Measurements from ENCODE around the gene HOMEZ. TPM values are rescaled to one million over a fixed set of nuclear protein-coding genes. Genes with fewer than 3 reads are reported as not detected.
"Not testable (repeated sequence)": the region's sequence is repeated elsewhere in the genome, so short reads cannot be mapped to it uniquely, and the experiment has no call there.

The HOMEZ gene
- total and polyA plus RNA-seq, 2 experiments from 2014 or later: 8.2 to 11.2 TPM

- H4K20me1 ChIP-seq (ENCODE audit: insufficient read depth, poor library complexity, severe bottlenecking): no peaks in the 10 kb centered on the region
- 74% methylated on average over 4 of the region's 4 CpGs for WGBS (ENCODE audit: low lambda C conversion rate, missing lambda C conversion rate)
- H3K79me2 ChIP-seq: no peaks in the 10 kb centered on the region
- H3K9me3 ChIP-seq (ENCODE audit: low read depth): no peaks in the 10 kb centered on the region
- no peaks in the 10 kb centered on the region for H3K9me2 ChIP-seq (replicated peaks; ENCODE audit: insufficient read depth)
- H3K36me3 ChIP-seq (replicated peaks; ENCODE audit: insufficient read depth, low read depth): no peaks in the 10 kb centered on the region
- no peaks in the 10 kb centered on the region for H3K27me3 ChIP-seq
- TF ChIP-seq CTCF (IDR thresholded peaks at IDR 0.05; ENCODE audit: poor library complexity) (no peak), EZH2phosphoT487 (IDR thresholded peaks at IDR 0.05; ENCODE audit: low read depth, severe bottlenecking, unreplicated experiment) (no peak), EZH2 (IDR thresholded peaks at IDR 0.05; ENCODE audit: borderline replicate concordance) (no peak)
- no peak for DNase-seq (ENCODE audit: low spot score)
- no peak overlapping the region for H3K4me3 ChIP-seq
- no peak overlapping the region for H2AFZ ChIP-seq
- no peaks in the 10 kb centered on the region for H3K4me1 ChIP-seq (ENCODE audit: insufficient read depth)
- H3K27ac ChIP-seq: no peak overlapping the region
- H3K4me2 ChIP-seq: no peak overlapping the region
Measured at GRCh38 chr14:23227566-23227965, 58.4 kb downstream of the HOMEZ start.

DNA sequence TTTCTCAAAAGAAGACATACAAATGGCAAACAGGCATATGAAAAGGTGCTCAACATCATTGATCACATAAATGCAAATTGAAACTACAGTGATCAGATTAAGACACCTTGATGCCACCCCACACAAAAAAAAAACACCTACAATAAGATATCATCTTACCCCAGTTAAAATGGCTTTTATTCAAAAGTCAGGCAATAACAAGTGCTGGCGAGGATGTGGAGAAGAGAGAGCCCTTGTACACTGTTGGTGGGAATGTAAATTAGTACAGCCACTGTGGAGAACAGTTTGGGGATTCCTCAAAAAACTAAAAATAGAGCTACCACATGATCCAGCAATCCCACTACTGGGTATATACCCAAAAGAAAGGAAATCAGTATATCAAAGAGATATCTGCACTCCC lies 61.0 kb downstream of the HOMEZ start:
- H3K36me3 ChIP-seq (replicated peaks; ENCODE audit: insufficient read depth, low read depth); H4K20me1 ChIP-seq (ENCODE audit: insufficient read depth, poor library complexity, severe bottlenecking); H3K79me2 ChIP-seq; H3K27ac ChIP-seq; DNase-seq (ENCODE audit: low spot score); H3K4me3 ChIP-seq; H3K4me1 ChIP-seq (ENCODE audit: insufficient read depth); H3K9me2 ChIP-seq (replicated peaks; ENCODE audit: insufficient read depth); H2AFZ ChIP-seq; H3K27me3 ChIP-seq; H3K9me3 ChIP-seq (ENCODE audit: low read depth); H3K4me2 ChIP-seq: not testable (repeated sequence)
- WGBS (ENCODE audit: low lambda C conversion rate, missing lambda C conversion rate): 96% methylated on average over 1 of the region's 1 CpG

Small RNA genes within 50 kb of the gene (small RNA-seq; reads per million reads assigned to genes)
- gene AL049829.1 (not detected), gene RNU6-1046P (not detected)

Other genes with a start within 250 kb of the HOMEZ start
- not detected in 2 replicates for gene PSMB11, start 243.9 kb downstream of the HOMEZ start, total RNA-seq
- gene PSMB11, start 243.9 kb downstream of the HOMEZ start, polyA plus RNA-seq: not detected in 2 replicates
- 6.7 and 6.9 TPM in 2 replicates for gene CDH24, start 228.6 kb downstream of the HOMEZ start, total RNA-seq
- gene CDH24, start 228.6 kb downstream of the HOMEZ start, polyA plus RNA-seq: 18.0 and 19.8 TPM in 2 replicates
- 97.5 and 108 TPM in 2 replicates for gene ACIN1, start 191.0 kb downstream of the HOMEZ start, total RNA-seq
- 44.3 and 49.2 TPM in 2 replicates for gene ACIN1, start 191.0 kb downstream of the HOMEZ start, polyA plus RNA-seq
- gene C14orf119, start 190.6 kb downstream of the HOMEZ start, total RNA-seq: 47.7 and 64.9 TPM in 2 replicates
- gene C14orf119, start 190.6 kb downstream of the HOMEZ start, polyA plus RNA-seq: 118 and 146 TPM in 2 replicates
- not detected in 2 replicates for gene CIROP, start 181.1 kb downstream of the HOMEZ start, total RNA-seq
- gene CIROP, start 181.1 kb downstream of the HOMEZ start, polyA plus RNA-seq: not detected in 2 replicates
- not detected in 2 replicates for gene CEBPE, start 166.9 kb downstream of the HOMEZ start, total RNA-seq
- not detected in 2 replicates for gene CEBPE, start 166.9 kb downstream of the HOMEZ start, polyA plus RNA-seq
- 39.5 and 54.6 TPM in 2 replicates for gene SLC7A8, start 102.5 kb downstream of the HOMEZ start, total RNA-seq
- gene SLC7A8, start 102.5 kb downstream of the HOMEZ start, polyA plus RNA-seq: 85.0 and 123 TPM in 2 replicates
- gene RNF212B, start 48.2 kb downstream of the HOMEZ start, total RNA-seq: 0.17 and 1.2 TPM in 2 replicates
- gene RNF212B, start 48.2 kb downstream of the HOMEZ start, polyA plus RNA-seq: 1.2 TPM in 1 of 2 replicates, not detected in the other
- 3.9 and 6.1 TPM in 2 replicates for gene PPP1R3E, start 16.7 kb upstream of the HOMEZ start, total RNA-seq
- 4.6 and 4.8 TPM in 2 replicates for gene PPP1R3E, start 16.7 kb upstream of the HOMEZ start, polyA plus RNA-seq
- 20.8 and 26.4 TPM in 2 replicates for gene BCL2L2, start 20.7 kb upstream of the HOMEZ start, total RNA-seq
- gene BCL2L2, start 20.7 kb upstream of the HOMEZ start, polyA plus RNA-seq: 4.3 and 6.5 TPM in 2 replicates
- gene PABPN1, start 35.3 kb upstream of the HOMEZ start, total RNA-seq: 94.1 and 116 TPM in 2 replicates
- 213 and 245 TPM in 2 replicates for gene PABPN1, start 35.3 kb upstream of the HOMEZ start, polyA plus RNA-seq
- 31.9 and 44.4 TPM in 2 replicates for gene SLC22A17, start 66.8 kb upstream of the HOMEZ start, total RNA-seq
- gene SLC22A17, start 66.8 kb upstream of the HOMEZ start, polyA plus RNA-seq: 62.9 and 79.2 TPM in 2 replicates
- gene EFS, start 79.0 kb upstream of the HOMEZ start, total RNA-seq: 9.7 and 10.2 TPM in 2 replicates
- gene EFS, start 79.0 kb upstream of the HOMEZ start, polyA plus RNA-seq: 21.5 and 21.9 TPM in 2 replicates
- not detected in 2 replicates for gene IL25, start 86.7 kb upstream of the HOMEZ start, total RNA-seq
- not detected in 2 replicates for gene IL25, start 86.7 kb upstream of the HOMEZ start, polyA plus RNA-seq
- gene CMTM5, start 90.9 kb upstream of the HOMEZ start, total RNA-seq: not detected in 2 replicates
- 0.23 and 0.28 TPM in 2 replicates for gene CMTM5, start 90.9 kb upstream of the HOMEZ start, polyA plus RNA-seq
- not detected in 2 replicates for gene MYH6, start 122.1 kb upstream of the HOMEZ start, total RNA-seq
- gene MYH6, start 122.1 kb upstream of the HOMEZ start, polyA plus RNA-seq: 0.44 and 0.97 TPM in 2 replicates
- gene MYH7, start 149.5 kb upstream of the HOMEZ start, total RNA-seq: 0.04 TPM in 1 of 2 replicates, not detected in the other
- gene MYH7, start 149.5 kb upstream of the HOMEZ start, polyA plus RNA-seq: 0.23 TPM in 1 of 2 replicates, not detected in the other
- 39.5 and 47.6 TPM in 2 replicates for gene NGDN, start 183.6 kb upstream of the HOMEZ start, total RNA-seq
- 47.2 and 51.3 TPM in 2 replicates for gene NGDN, start 183.6 kb upstream of the HOMEZ start, polyA plus RNA-seq